Peyer's patch (tissue), 4 donors: ENCODE data around the gene SIK1. TPM values are rescaled to one million over a fixed set of nuclear protein-coding genes. Genes with fewer than 3 reads are reported as not detected.

ENCODE experiments used
- DNase-seq, 3 donors: peaks; one replicate each; pipeline ENCODE4 v3.0.0-alpha.2; 2017 to 2019
- H3K27ac ChIP-seq, 4 donors: fragments of 200-600 bp; sonication (generic); one replicate each; pipeline ENCODE4 v1.5.1; 2016 to 2019
- H3K27me3 ChIP-seq, 2 donors: fragments of 200-600 bp; sonication (generic); one replicate each; pipeline ENCODE4 v1.5.1; 2019
- H3K36me3 ChIP-seq, 3 donors: fragments of 200-600 bp; sonication (generic); one replicate each; pipeline ENCODE4 v1.5.1; 2016 to 2019
- H3K4me1 ChIP-seq, 4 donors: fragments of 200-600 bp; sonication (generic); one replicate each; pipeline ENCODE4 v1.5.1; 2016 to 2019
- H3K4me3 ChIP-seq, 4 donors: fragments of 200-600 bp; sonication (generic); 1 replicate in 3 of 4; 2 replicates in 1 of 4; pipeline ENCODE4 v1.5.1; 2016 to 2019; ENCODE audit warnings: mild to moderate bottlenecking in 1 of 4
- H3K9me3 ChIP-seq, 4 donors: fragments of 200-600 bp; sonication (generic); one replicate each; pipeline ENCODE4 v1.5.1; 2016 to 2019; ENCODE audit warnings: mild to moderate bottlenecking in 1 of 4
- POLR2A ChIP-seq, 2 donors: fragments of 450-650 bp; IDR thresholded peaks; one replicate each; pipeline ENCODE4 v1.5.1; 2017; ENCODE audit warnings: antibody characterized with exemption in 2 of 2, mild to moderate bottlenecking in 2 of 2, moderate library complexity in 2 of 2
- total RNA-seq, 4 donors: library from RNA; depleted of rRNA; stranded (reverse); fragments of >200 nt; gene quantifications; one replicate each; pipeline ENCODE4 v1.1.0, GENCODE V29; 2016
- TF ChIP-seq, protein P1 (sequence below), 6 experiments: fragments of 450-650 bp in 4 of 6; fragments of 200-600 bp in 2 of 6; sonication (generic) in 1 of 6; IDR thresholded peaks; one replicate each; pipeline ENCODE4 v1.5.1; 2017 to 2019; ENCODE audit warnings: antibody characterized with exemption in 6 of 6, mild to moderate bottlenecking in 3 of 6, moderate library complexity in 1 of 6

The SIK1 gene
- total RNA-seq, 4 donors from 2014 or later: 11.0 to 28.1 (median 17.3) TPM; not detected in 1

GRCh38 chr21:43374228-43374885 lies 52.6 kb downstream of the SIK1 start:
- Histone ChIP-seq H3K36me3 (no peaks in the 10 kb centered on the region), H3K4me1 (no peaks in the 10 kb centered on the region), H3K27ac (no peak overlapping the region), H3K4me3 (no peak overlapping the region), H3K9me3 (no peaks in the 10 kb centered on the region), H3K27me3 (no peaks in the 10 kb centered on the region)
- TF ChIP-seq POLR2A (IDR thresholded peaks at IDR 0.05): no peak
- TF ChIP-seq, protein P1, sequence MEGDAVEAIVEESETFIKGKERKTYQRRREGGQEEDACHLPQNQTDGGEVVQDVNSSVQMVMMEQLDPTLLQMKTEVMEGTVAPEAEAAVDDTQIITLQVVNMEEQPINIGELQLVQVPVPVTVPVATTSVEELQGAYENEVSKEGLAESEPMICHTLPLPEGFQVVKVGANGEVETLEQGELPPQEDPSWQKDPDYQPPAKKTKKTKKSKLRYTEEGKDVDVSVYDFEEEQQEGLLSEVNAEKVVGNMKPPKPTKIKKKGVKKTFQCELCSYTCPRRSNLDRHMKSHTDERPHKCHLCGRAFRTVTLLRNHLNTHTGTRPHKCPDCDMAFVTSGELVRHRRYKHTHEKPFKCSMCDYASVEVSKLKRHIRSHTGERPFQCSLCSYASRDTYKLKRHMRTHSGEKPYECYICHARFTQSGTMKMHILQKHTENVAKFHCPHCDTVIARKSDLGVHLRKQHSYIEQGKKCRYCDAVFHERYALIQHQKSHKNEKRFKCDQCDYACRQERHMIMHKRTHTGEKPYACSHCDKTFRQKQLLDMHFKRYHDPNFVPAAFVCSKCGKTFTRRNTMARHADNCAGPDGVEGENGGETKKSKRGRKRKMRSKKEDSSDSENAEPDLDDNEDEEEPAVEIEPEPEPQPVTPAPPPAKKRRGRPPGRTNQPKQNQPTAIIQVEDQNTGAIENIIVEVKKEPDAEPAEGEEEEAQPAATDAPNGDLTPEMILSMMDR (IDR thresholded peaks at IDR 0.05): no peak
- no peak for DNase-seq

DNA sequence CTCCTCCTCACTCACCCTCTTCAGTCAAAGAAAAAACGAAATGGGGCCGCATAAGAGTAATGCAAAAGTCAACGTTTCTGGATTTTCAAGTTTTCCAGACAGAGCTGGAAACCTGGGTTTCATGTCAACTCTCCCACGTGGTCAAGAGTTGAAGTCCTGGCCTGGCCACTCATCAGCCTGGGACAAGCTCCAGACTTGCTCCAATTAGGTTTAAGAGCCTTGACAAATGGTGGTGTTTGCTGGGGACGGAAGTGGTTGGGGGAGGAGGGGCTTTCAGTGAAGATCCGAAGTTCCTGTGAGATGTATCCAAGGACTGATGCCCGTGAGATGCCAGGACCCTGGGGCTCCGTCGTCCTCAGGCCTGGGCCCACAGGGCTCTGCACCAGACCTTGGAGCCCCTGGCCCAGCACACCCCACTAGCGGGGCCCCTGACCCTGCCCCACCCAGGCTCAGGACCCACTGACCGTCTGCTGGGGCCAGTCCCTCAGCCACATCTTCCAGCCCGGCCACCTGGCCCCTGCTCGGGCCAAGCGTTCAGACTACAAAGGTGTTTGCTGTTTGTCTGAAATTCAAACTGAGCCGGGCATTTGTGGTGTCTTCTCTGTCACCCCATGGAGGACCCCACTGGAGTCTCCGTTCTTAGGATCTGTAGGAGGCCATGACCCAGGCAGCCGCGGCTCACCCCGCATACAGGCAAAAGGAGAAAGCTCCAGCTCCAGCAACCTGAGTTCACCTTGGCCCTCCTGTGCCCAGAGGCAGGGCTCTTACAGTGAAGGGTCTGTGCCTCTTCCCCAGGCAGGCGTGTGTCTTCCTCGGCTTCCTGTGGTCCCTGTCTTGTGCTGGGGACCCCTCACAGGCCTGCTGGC lies 53.3 kb downstream of the SIK1 start:
- DNase-seq: no peak
- H3K4me1 ChIP-seq: no peaks in the 10 kb centered on the region
- TF ChIP-seq POLR2A (IDR thresholded peaks at IDR 0.05): no peak
- TF ChIP-seq, protein P1 (IDR thresholded peaks at IDR 0.05): no peak
- no peaks in the 10 kb centered on the region for H3K27me3 ChIP-seq
- H3K4me3 ChIP-seq: no peak overlapping the region
- H3K36me3 ChIP-seq: no peaks in the 10 kb centered on the region
- H3K27ac ChIP-seq: no peak overlapping the region
- no peaks in the 10 kb centered on the region for H3K9me3 ChIP-seq

DNA sequence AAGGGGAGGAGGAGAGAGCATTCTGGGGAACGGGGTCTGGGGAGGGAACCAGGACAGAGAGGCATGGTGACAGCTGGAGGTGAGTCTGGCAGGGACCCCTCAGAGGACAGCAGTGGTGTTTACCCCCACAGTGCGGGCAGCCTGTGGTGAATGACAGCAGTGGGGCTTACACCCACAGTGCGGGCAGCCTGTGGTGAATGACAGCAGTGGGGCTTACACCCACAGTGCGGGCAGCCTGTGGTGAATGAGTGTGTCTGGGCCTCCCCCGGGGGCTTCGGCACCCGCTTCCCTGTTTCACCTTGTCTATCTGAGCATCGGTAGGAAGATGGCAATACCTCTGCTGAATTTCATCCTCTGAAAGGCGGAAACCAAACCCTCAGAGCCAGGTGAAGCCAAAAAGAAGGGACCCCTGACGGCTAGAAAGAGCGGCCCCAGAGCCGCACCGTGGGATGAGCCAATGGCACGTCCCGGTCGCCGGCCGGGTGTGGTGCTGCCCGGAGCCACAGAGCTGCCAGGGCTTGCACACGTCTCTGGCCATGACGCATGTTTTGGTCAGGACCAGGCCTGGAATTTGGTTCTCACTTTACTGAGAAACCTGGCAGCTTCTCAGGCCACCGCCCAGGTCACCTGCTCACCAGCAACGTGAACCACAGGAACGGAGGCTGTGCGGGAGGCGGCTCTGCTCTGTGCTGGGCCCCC lies 54.1 kb downstream of the SIK1 start:
- H3K27ac ChIP-seq: no peak overlapping the region
- no peak for DNase-seq
- H3K36me3 ChIP-seq: no peaks in the 10 kb centered on the region
- H3K4me3 ChIP-seq: no peak overlapping the region
- no peak for TF ChIP-seq POLR2A (IDR thresholded peaks at IDR 0.05)
- TF ChIP-seq, protein P1 (IDR thresholded peaks at IDR 0.05): no peak
- H3K9me3 ChIP-seq: no peaks in the 10 kb centered on the region
- H3K27me3 ChIP-seq: no peaks in the 10 kb centered on the region
- no peaks in the 10 kb centered on the region for H3K4me1 ChIP-seq

DNA sequence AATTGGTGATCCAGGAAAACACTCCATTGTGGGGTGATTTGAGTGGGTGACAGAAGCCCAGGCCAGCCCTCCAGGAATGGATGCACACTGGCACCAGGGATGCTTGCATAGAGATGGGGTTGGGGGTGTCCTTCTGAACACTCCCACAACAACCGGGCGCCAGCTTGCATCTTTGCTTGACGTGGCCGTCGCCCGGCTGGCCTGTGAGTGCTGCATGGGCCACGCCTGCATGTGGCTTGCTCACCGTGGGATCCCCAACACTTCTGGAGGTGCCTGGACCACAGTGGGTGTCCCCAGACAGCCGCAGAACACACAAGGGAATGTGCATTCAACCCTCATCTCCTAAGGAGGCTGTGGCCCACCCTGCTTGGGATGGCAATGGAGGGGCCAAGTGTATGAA lies 55.1 kb downstream of the SIK1 start:
- H3K36me3 ChIP-seq: no peaks in the 10 kb centered on the region
- TF ChIP-seq POLR2A (IDR thresholded peaks at IDR 0.05): no peak
- TF ChIP-seq, protein P1 (IDR thresholded peaks at IDR 0.05): no peak
- no peaks in the 10 kb centered on the region for H3K9me3 ChIP-seq
- H3K4me3 ChIP-seq: no peak overlapping the region
- no peak for DNase-seq
- H3K27ac ChIP-seq: no peak overlapping the region
- H3K4me1 ChIP-seq: no peaks in the 10 kb centered on the region
- H3K27me3 ChIP-seq: no peaks in the 10 kb centered on the region

- Histone ChIP-seq H3K27ac (no peak overlapping the region), H3K4me3 (no peak overlapping the region), H3K27me3 (no peaks in the 10 kb centered on the region), H3K9me3 (no peaks in the 10 kb centered on the region), H3K4me1 (no peaks in the 10 kb centered on the region), H3K36me3 (no peaks in the 10 kb centered on the region)
- TF ChIP-seq, protein P1 (IDR thresholded peaks at IDR 0.05): no peak
- TF ChIP-seq POLR2A (IDR thresholded peaks at IDR 0.05): no peak
- no peak for DNase-seq
Observed at GRCh38 chr21:43370888-43371570, 55.9 kb downstream of the SIK1 start.
